H1 (cell line): Measurements from ENCODE around the gene RSPH9. TPM values are rescaled to one million over a fixed set of nuclear protein-coding genes. Genes with fewer than 3 reads are reported as not detected.

Source experiments
- CTCF ChIA-PET: fragments of 300-600 bp; sonication (Branson Sonifier 250); formaldehyde crosslinking; loops from one replicate; lab custom pipeline; 2021; ENCODE audit not compliant: partially characterized antibody; lab: Charles Lee
- POLR2A ChIA-PET: fragments of 300-600 bp; sonication (Branson Sonifier 250); formaldehyde crosslinking; loops from one replicate; lab custom pipeline; 2021; ENCODE audit warnings: inconsistent platforms; ENCODE audit not compliant: partially characterized antibody; lab: Charles Lee
- DNase-seq, 2 experiments: peaks; one replicate each; pipeline versions ENCODE4 v3.0.0 to v3.0.0-alpha.2; 2010 to 2022; ENCODE audit warnings: low spot score in 2 of 2, low read depth in 1 of 2, mixed read lengths in 1 of 2
- FAIRE-seq: peaks from 2 replicates; lab custom pipeline; 2011; peaks lifted over from hg19 to GRCh38; lab: Jason Lieb, UNC
- H2AFZ ChIP-seq: 2 replicates; pipeline ENCODE4 v1.8.1; 2012; ENCODE audit warnings: low read length, inconsistent platforms
- H2AK5ac ChIP-seq: 2 replicates; pipeline ENCODE4 v1.6.1; 2013; ENCODE audit warnings: low read depth, low read length
- H2BK120ac ChIP-seq: replicated peaks from 2 replicates; pipeline ENCODE3; 2013; ENCODE audit warnings: low read depth, low read length, inconsistent platforms
- H2BK12ac ChIP-seq: 2 replicates; pipeline ENCODE4 v1.6.1; 2013; ENCODE audit warnings: low read depth, low read length
- H2BK15ac ChIP-seq: 2 replicates; pipeline ENCODE4 v1.6.1; 2013; ENCODE audit warnings: low read length
- H2BK20ac ChIP-seq: 2 replicates; pipeline ENCODE4 v1.6.1; 2013; ENCODE audit warnings: low read length
- H2BK5ac ChIP-seq: 2 replicates; pipeline ENCODE4 v1.6.1; 2013; ENCODE audit warnings: low read depth, low read length
- H3K14ac ChIP-seq: 2 replicates; pipeline ENCODE4 v1.6.1; 2013; ENCODE audit warnings: inconsistent platforms; ENCODE audit not compliant: insufficient read length
- H3K18ac ChIP-seq: 2 replicates; pipeline ENCODE4 v1.6.1; 2013; ENCODE audit warnings: low read length; ENCODE audit errors: extremely low read depth
- H3K23ac ChIP-seq: 2 replicates; pipeline ENCODE4 v1.6.1; 2013; ENCODE audit warnings: inconsistent platforms; ENCODE audit not compliant: insufficient read length
- H3K23me2 ChIP-seq: 2 replicates; pipeline ENCODE4 v1.6.1; 2013; ENCODE audit warnings: low read depth, low read length
- H3K27ac ChIP-seq: 2 replicates; pipeline ENCODE4 v1.6.1; 2011; ENCODE audit warnings: low read depth, low read length, inconsistent platforms
- H3K27me3 ChIP-seq, 4 experiments: replicated peaks in 1 of 4; 1 replicate in 1 of 4; 2 replicates in 3 of 4; pipeline versions ENCODE4 v1.6.1 to v1.8.1; 2011 to 2013; ENCODE audit warnings: low read length in 3 of 4, mild to moderate bottlenecking in 3 of 4, inconsistent platforms in 2 of 4, mixed read lengths in 2 of 4, moderate library complexity in 1 of 4; ENCODE audit not compliant: control insufficient read depth in 3 of 4, insufficient read depth in 3 of 4; ENCODE audit errors: extremely low read depth in 1 of 4
- H3K36me3 ChIP-seq, 4 experiments: 2 replicates each; pipeline versions ENCODE4 v1.6.1 to v1.8.1; 2011 to 2013; ENCODE audit warnings: mild to moderate bottlenecking in 4 of 4, low read length in 3 of 4, moderate library complexity in 2 of 4, control low read depth in 1 of 4, inconsistent platforms in 1 of 4; ENCODE audit not compliant: insufficient read depth in 4 of 4, control insufficient read depth in 2 of 4
- H3K4ac ChIP-seq: replicated peaks from 2 replicates; pipeline ENCODE3; 2013; ENCODE audit warnings: low read length, low read depth, mixed read lengths, inconsistent platforms; ENCODE audit not compliant: insufficient read length
- H3K4me1 ChIP-seq, 4 experiments: replicated peaks in 1 of 4; 1 replicate in 1 of 4; 2 replicates in 3 of 4; pipeline versions ENCODE4 v1.6.1 to v1.8.1; 2011 to 2013; ENCODE audit warnings: low read length in 3 of 4, inconsistent platforms in 2 of 4, mixed read lengths in 1 of 4; ENCODE audit not compliant: insufficient read depth in 4 of 4, control insufficient read depth in 3 of 4
- H3K4me2 ChIP-seq, 2 experiments: 2 replicates each; pipeline versions ENCODE4 v1.6.1 to v1.8.1; 2011 to 2013; ENCODE audit warnings: low read depth in 2 of 2, low read length in 2 of 2, control low read depth in 1 of 2, inconsistent platforms in 1 of 2, mild to moderate bottlenecking in 1 of 2; ENCODE audit not compliant: insufficient read depth in 1 of 2
- H3K4me3 ChIP-seq, 4 experiments: fragments of 200-600, 300-600 bp in 1 of 4; sonication (generic), shearing (Covaris generic), sonication (Bioruptor Twin) in 1 of 4; 2 replicates each; pipeline versions ENCODE4 v1.5.1 to v1.8.1; 2011 to 2016; ENCODE audit warnings: low read length in 4 of 4, low read depth in 3 of 4, control low read depth in 2 of 4, inconsistent platforms in 2 of 4, mild to moderate bottlenecking in 2 of 4, mixed read lengths in 1 of 4, moderate library complexity in 1 of 4; ENCODE audit not compliant: insufficient read depth in 2 of 4; ENCODE audit errors: extremely low read depth in 1 of 4
- H3K56ac ChIP-seq: replicated peaks from 2 replicates; pipeline ENCODE3; 2013; ENCODE audit warnings: low read depth, mild to moderate bottlenecking, mixed read lengths, low read length, inconsistent platforms; ENCODE audit not compliant: insufficient read length
- H3K79me1 ChIP-seq: 2 replicates; pipeline ENCODE4 v1.6.1; 2013; ENCODE audit warnings: low read depth, low read length, control low read depth
- H3K79me2 ChIP-seq, 2 experiments: 2 replicates each; pipeline versions ENCODE4 v1.6.1 to v1.8.1; 2012 to 2013; ENCODE audit warnings: low read length in 2 of 2, mild to moderate bottlenecking in 2 of 2, inconsistent platforms in 1 of 2; ENCODE audit not compliant: insufficient read depth in 2 of 2, control insufficient read depth in 1 of 2
- H3K9ac ChIP-seq, 4 experiments: replicated peaks in 1 of 4; 1 replicate in 1 of 4; 2 replicates in 3 of 4; pipeline versions ENCODE4 v1.6.1 to v1.8.1; 2011 to 2013; ENCODE audit warnings: low read depth in 3 of 4, low read length in 3 of 4, control low read depth in 2 of 4, mild to moderate bottlenecking in 2 of 4, moderate library complexity in 2 of 4, inconsistent platforms in 1 of 4; ENCODE audit errors: extremely low read depth in 1 of 4
- H3K9me3 ChIP-seq, 2 experiments: 2 replicates each; pipeline versions ENCODE4 v1.6.1 to v1.8.1; 2012 to 2013; ENCODE audit warnings: mild to moderate bottlenecking in 2 of 2, moderate library complexity in 2 of 2, control low read depth in 1 of 2, inconsistent platforms in 1 of 2, low read depth in 1 of 2, low read length in 1 of 2, mixed read lengths in 1 of 2; ENCODE audit not compliant: insufficient read depth in 2 of 2
- H4K20me1 ChIP-seq, 2 experiments: replicated peaks in 1 of 2; 2 replicates each; pipeline versions ENCODE3 to v1.8.1; 2011 to 2013; ENCODE audit warnings: inconsistent platforms in 2 of 2, low read length in 2 of 2, mild to moderate bottlenecking in 1 of 2; ENCODE audit not compliant: insufficient read depth in 2 of 2, control insufficient read depth in 1 of 2
- H4K5ac ChIP-seq: 2 replicates; pipeline ENCODE4 v1.6.1; 2013; ENCODE audit warnings: low read length, low read depth, mixed read lengths, inconsistent platforms; ENCODE audit not compliant: insufficient read length
- H4K8ac ChIP-seq: 2 replicates; pipeline ENCODE4 v1.8.0; 2013; ENCODE audit warnings: mild to moderate bottlenecking, moderate library complexity, low read length, inconsistent platforms; ENCODE audit not compliant: insufficient read depth; ENCODE audit errors: extremely low read depth
- H4K91ac ChIP-seq: replicated peaks from 2 replicates; pipeline ENCODE3; 2013; ENCODE audit warnings: low read length, mixed read lengths, inconsistent platforms; ENCODE audit not compliant: insufficient read length
- ATF2 ChIP-seq: IDR thresholded peaks from 2 replicates; pipeline ENCODE4 v1.6.1; 2012; ENCODE audit warnings: low read length, inconsistent platforms
- CEBPB ChIP-seq: IDR thresholded peaks from 2 replicates; pipeline ENCODE4 v1.6.1; 2012; ENCODE audit warnings: low read depth, low read length
- CREB1 ChIP-seq: IDR thresholded peaks from 2 replicates; pipeline ENCODE4 v1.6.1; 2012; ENCODE audit warnings: inconsistent platforms
- CTCF ChIP-seq, 3 experiments: IDR thresholded peaks; 1 replicate in 2 of 3; 2 replicates in 1 of 3; pipeline versions ENCODE4 v1.5.1 to v1.6.1; 2011; ENCODE audit warnings: low read length in 3 of 3, mild to moderate bottlenecking in 3 of 3, inconsistent platforms in 2 of 3, low read depth in 1 of 3, moderate library complexity in 1 of 3; ENCODE audit not compliant: insufficient read depth in 1 of 3; ENCODE audit errors: control extremely low read depth in 1 of 3
- FOSL1 ChIP-seq: IDR thresholded peaks from 2 replicates; pipeline ENCODE4 v1.6.1; 2011; ENCODE audit warnings: mild to moderate bottlenecking, low read depth, low read length, moderate library complexity; ENCODE audit not compliant: insufficient read depth
- KDM1A ChIP-seq: fragments of 200-600, 300-600 bp; sonication (generic); IDR thresholded peaks from 2 replicates; pipeline ENCODE4 v1.7.1; 2016; ENCODE audit warnings: mild to moderate bottlenecking, low read length, borderline replicate concordance
- MAFK ChIP-seq: IDR thresholded peaks from 2 replicates; pipeline ENCODE4 v1.6.1; 2012; ENCODE audit warnings: low read depth, mild to moderate bottlenecking, improper control_type of control experiment, low read length
- RAD21 ChIP-seq, 2 experiments: IDR thresholded peaks in 1 of 2; conservative IDR thresholded peaks in 1 of 2; 2 replicates each; pipeline ENCODE4 v1.6.1; 2011; ENCODE audit warnings: low read depth in 2 of 2, low read length in 2 of 2, improper control_type of control experiment in 1 of 2, inconsistent platforms in 1 of 2, mild to moderate bottlenecking in 1 of 2, moderate library complexity in 1 of 2
- SRF ChIP-seq: IDR thresholded peaks from 2 replicates; pipeline ENCODE4 v1.6.1; 2011; ENCODE audit warnings: mild to moderate bottlenecking, low read depth, low read length, moderate library complexity
- WGBS, 2 experiments: shearing (Covaris generic) in 1 of 2; methylation state at CpG; one replicate each; pipeline versions ENCODE4 v1.1.6 to v1.1.7; 2013 to 2015; ENCODE audit warnings: low lambda C conversion rate in 2 of 2, mixed read lengths in 2 of 2, inconsistent platforms in 1 of 2, low coverage in 1 of 2, missing lambda C conversion rate in 1 of 2; ENCODE audit not compliant: insufficient replicate concordance in 2 of 2, insufficient coverage in 1 of 2, insufficient read length in 1 of 2; ENCODE audit errors: extremely low coverage in 1 of 2, missing lambda C conversion rate in 1 of 2; 5-methylcytosine and 5-hydroxymethylcytosine counted together
- polyA plus RNA-seq, 7 experiments: library from polyadenylated mRNA; depleted of rRNA in 3 of 7; stranded (reverse) in 5 of 7; unstranded in 2 of 7; fragments of >200 nt in 5 of 7; fragments of 200-250 nt in 2 of 7; gene quantifications; 1 replicate in 5 of 7; 2 replicates in 1 of 7; 4 replicates in 1 of 7; pipeline versions ENCODE4 v1.2.1 to v1.2.3, GENCODE V29; 2011 to 2013; ENCODE audit warnings: missing spikeins in 2 of 7, mixed read lengths in 2 of 7
- total RNA-seq: library from RNA; stranded (reverse); fragmentation: NEBNext Ultra II Directional; extraction: Animal tissue kit (Norgen Biotek cat#: 25700); gene quantifications from 2 replicates; pipeline ENCODE4 v1.2.1, GENCODE V29; 2021

Gene RSPH9
- total and polyA plus RNA-seq, 2 of the 8 experiments (the other 6 are each of a cell fraction or from before 2014, with no cell fraction given) = 0.15 to 0.23 TPM

- no peak overlapping the region for H3K9ac ChIP-seq
- H2AK5ac ChIP-seq = no peak overlapping the region
- H3K79me2 ChIP-seq = no peaks in the 10 kb centered on the region
- no peaks in the 10 kb centered on the region for H3K23me2 ChIP-seq
- no peaks in the 10 kb centered on the region for H3K4me1 ChIP-seq
- no peak overlapping the region for H2BK5ac ChIP-seq
- no peak overlapping the region for H3K4me3 ChIP-seq
- no peaks in the 10 kb centered on the region for H3K79me1 ChIP-seq
- H3K4me2 ChIP-seq = no peak overlapping the region
- H3K36me3 ChIP-seq = peaks cover 2 to 9% (median 5%) of the 10 kb centered on the region in 4 experiments; a peak in 5 of 8 replicates
- no peak overlapping the region for H2BK120ac ChIP-seq
- no peak overlapping the region for H2BK20ac ChIP-seq
- H4K20me1 ChIP-seq = peaks cover 0 to 1% of the 10 kb centered on the region in 2 experiments
- WGBS, 2 experiments = 12% methylated on average over 5 of the region's 5 CpGs; no CpG with 5 or more reads in 1 of the 2 experiments
- CTCF ChIA-PET = interaction anchor here (0.7 to 3.6 kb wide), 22 partner anchors 10 to 474 kb away, joined by 3 to 23 read pairs (median 4); partner anchors contain the start of genes GTPBP2 and RSPH9
- H4K8ac ChIP-seq = no peak overlapping the region
- H3K56ac ChIP-seq = no peak overlapping the region
- H2BK12ac ChIP-seq = no peak overlapping the region
- no peak overlapping the region for H4K91ac ChIP-seq
- DNase-seq (peak; percentile 17 to 84), FAIRE-seq (peak; percentile 70)
- H2AFZ ChIP-seq = no peak overlapping the region
- POLR2A ChIA-PET = interaction anchor here (1.1 to 3.5 kb wide), 8 partner anchors 8 to 60 kb away, joined by 3 to 10 read pairs (median 5); partner anchors contain the start of genes GTPBP2, POLH and XPO5
- H3K9me3 ChIP-seq = no peaks in the 10 kb centered on the region
- H4K5ac ChIP-seq = no peak overlapping the region
- H3K14ac ChIP-seq = no peak overlapping the region
- H3K18ac ChIP-seq = no peak overlapping the region
- no peak overlapping the region for H3K27ac ChIP-seq
- H3K27me3 ChIP-seq = no peaks in the 10 kb centered on the region
- no peak overlapping the region for H2BK15ac ChIP-seq
- no peak overlapping the region for H3K23ac ChIP-seq
- TF ChIP-seq MAFK (no peak), CREB1 (no peak), CTCF (IDR thresholded peaks at IDR 0.05; ENCODE audit: control extremely low read depth in 1 of 3, insufficient read depth in 1 of 3, low read depth in 1 of 3, low read length in 3 of 3) (peak; percentile 14 to 90 (median 72)), ATF2 (no peak), RAD21 (IDR thresholded peaks at IDR 0.05 in 1 of 2, conservative IDR thresholded peaks at IDR 0.05 in 1 of 2; ENCODE audit: low read depth in 2 of 2, low read length in 2 of 2) (peak; percentile 64 to 72), CEBPB (0 out of 2 replicates have a peak, but pooled peaks have one; percentile 17), FOSL1 (no peak), SRF (no peak), KDM1A (peak; percentile 42; the same call in 1 of the 2 replicates)
- H3K4ac ChIP-seq = no peak overlapping the region
Measured at GRCh38 chr6:43608310-43608763, 36.5 kb upstream of the RSPH9 start.
